GM12873 (cell line): ENCODE results near the gene CERS1.

Experiments used
- TF ChIP-seq, protein P1 (sequence below): IDR thresholded peaks from 2 replicates; pipeline ENCODE4 v1.5.1; 2012; ENCODE audit warnings: low read depth, mild to moderate bottlenecking, moderate library complexity, low read length, control low read depth; ENCODE audit not compliant: insufficient read depth; ENCODE audit errors: missing control alignments

CERS1 gene

DNA sequence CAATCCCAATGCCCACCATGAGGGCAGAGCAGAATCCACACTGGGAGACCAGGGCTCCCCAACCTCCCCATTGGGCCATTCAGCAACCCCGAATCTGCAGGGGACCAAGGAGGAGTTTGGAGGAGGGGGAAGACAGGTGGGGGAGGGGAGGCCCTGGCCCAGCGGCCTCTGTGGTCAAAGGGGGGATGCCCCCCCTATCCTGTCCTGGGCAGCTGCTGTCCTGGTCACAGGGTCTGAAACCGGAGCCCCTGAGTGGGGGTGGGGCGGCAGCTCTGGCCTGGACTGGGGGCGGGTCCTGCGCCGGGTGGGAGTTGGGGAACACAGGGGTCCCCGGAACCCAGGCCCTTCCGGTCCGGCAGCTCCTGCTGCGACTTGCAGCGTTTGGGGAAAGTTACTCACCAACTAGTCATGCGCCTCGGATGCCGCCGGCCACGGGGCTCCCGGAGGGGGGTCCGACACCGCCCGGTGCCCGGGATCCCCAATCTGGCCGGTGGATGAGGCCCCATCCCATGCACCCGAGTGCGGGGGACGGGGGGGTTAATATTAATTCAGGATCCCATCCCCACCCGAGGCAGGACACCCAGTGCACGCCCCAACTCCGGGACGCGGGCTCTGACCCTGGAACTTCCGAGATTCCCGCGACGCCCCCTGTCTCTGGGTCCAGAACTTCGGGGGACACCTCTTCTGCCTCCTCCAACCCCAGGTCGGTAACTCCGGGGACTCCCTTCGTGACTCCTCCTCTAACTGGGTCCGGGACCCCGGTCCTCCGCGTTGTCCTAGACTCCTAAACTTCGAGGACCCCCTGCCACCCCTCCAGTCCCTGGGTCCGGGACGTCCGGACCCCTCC is 44.2 kb upstream of the CERS1 start:
- TF ChIP-seq, protein P1, sequence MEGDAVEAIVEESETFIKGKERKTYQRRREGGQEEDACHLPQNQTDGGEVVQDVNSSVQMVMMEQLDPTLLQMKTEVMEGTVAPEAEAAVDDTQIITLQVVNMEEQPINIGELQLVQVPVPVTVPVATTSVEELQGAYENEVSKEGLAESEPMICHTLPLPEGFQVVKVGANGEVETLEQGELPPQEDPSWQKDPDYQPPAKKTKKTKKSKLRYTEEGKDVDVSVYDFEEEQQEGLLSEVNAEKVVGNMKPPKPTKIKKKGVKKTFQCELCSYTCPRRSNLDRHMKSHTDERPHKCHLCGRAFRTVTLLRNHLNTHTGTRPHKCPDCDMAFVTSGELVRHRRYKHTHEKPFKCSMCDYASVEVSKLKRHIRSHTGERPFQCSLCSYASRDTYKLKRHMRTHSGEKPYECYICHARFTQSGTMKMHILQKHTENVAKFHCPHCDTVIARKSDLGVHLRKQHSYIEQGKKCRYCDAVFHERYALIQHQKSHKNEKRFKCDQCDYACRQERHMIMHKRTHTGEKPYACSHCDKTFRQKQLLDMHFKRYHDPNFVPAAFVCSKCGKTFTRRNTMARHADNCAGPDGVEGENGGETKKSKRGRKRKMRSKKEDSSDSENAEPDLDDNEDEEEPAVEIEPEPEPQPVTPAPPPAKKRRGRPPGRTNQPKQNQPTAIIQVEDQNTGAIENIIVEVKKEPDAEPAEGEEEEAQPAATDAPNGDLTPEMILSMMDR = no peak

DNA sequence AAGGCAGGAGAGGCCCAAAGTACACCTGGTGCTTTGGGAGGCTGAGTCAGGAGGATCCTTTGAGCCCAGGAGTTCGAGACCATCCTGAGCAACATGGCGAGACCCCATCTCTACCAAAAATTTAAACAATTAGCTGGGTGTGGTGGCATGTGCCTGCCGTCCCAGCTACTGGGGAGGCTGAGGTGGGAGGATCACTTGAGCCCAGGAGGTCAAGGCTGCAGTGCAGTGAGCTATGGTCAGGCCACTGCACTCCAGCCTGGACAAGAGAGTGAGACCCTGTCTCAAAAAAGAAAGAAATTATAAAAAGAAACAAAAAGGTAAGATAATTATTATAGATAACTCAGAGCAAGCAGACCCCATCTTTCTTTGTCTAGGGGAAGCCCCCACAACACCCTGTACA is 43.2 kb upstream of the CERS1 start:
- TF ChIP-seq, protein P1 = no peak

DNA sequence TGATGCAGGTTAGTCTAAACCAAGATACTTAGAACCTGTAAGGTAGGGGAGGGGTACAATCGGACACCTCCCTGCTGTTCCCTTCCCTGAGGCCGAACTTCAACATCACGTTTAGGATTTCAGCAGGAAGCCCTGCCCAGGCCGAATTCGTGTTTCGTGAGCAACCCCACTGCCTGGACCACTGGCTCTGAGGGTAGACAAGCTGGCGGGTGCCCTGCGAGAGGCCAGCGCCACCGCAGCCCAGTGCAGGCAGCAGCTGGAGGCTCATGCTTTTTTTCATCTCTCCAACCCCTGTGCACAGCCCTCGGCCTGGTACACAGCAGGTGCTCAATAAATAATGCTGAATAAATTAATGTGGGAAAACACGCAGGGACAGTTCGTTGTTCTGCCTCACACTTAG is 37.3 kb upstream of the CERS1 start:
- TF ChIP-seq, protein P1 = no peak

DNA sequence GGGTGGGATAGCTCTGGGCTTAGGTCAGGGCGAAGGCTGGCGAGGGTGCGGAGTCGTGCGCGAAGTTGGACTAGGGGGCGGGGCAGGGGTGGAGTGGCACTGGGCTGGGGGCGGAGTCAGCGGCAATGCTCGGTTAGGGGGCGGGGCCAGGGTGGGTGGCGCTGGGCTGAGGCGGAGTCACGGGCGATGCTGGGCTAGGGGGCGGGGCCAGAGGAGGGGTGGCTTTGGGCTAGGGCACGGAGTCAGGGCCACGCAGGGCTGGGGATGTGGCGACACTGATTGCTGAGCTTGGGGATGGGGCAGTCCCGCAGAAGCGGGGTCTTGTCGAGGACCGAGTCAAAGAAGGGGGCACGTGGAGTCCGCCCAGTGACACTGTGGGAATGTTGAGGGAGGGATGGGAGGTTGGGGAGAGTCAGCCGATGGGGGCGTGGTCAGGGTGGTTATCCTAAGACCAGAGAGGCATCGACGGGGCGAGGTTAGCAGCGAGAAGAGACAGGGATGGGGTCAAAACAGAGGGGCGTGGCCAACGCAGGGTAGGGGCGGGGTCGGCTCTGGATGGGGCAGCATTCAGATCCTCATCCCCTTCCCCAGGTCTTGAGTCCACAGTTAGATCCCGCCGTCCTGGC is 36.4 kb upstream of the CERS1 start:
- TF ChIP-seq, protein P1 = no peak

DNA sequence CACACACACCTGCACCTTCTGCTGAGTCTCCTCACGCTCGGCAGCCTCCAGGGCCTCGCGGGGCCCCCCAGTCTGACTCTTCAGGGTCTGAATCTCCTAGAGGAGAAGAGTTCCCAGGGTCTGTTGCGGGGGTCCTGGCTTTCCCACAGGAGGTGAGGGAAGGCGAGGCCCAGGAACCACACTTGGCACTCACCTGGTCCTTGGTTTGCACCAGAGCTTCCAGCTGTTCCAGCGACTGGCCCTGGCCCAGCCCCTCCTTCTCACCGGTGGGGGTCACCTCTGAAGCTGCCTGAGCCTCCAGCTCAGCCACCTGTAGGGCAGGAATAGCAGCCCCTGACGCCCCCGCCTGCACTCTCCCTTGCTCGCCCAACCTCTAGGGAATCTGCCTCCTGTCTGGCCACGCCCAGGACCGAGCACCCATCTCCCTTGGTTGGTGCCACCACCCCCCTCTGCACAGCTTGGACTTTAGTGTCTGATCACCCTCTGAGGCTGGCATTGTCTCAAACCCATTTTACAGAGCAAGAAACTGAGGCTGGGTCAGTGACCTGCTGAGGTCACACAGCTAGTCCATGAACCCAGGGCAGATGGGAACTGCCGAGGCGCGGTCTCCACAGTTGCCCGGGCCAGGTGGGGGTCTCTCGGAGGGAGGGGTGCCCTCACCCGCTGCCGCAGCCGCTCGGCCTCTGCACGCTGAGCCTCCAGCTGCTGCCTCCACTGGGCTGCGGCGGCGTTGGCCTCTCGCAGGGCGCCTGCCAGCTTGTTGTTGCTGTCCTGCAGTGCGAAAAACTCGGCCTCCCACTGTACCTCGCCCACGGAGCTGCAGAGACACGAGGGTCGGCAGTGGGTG is 35.6 kb upstream of the CERS1 start:
- TF ChIP-seq, protein P1 = no peak

DNA sequence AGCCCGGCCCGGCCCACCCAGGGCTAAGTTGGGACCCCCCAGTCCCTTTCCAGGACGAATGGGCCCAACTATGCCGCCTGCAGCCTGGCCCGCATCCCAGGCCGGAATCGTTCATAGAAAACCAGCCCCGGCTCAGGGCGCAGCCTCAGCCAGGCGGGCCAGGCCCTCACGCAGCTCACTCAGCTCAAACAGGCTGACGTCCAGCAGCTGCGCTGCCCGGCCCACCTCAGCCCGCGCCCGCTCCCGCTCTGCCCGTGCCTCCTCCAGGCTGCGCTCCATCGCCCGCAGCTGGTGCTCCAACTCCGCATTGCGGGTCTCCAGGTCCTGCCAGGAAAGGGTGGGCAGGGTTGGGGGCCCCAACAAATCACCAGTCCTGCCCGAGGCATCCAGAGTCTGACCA is 33.4 kb upstream of the CERS1 start:
- TF ChIP-seq, protein P1 = no peak
